HepG2 (cell line): Measurements from ENCODE around the gene PDLIM7. TPM values are rescaled to one million over a fixed set of nuclear protein-coding genes. Genes with fewer than 3 reads are reported as not detected.

Experiments used
- CHD2 ChIP-seq: IDR thresholded peaks from 2 replicates; pipeline ENCODE4 v1.6.1; 2011; ENCODE audit warnings: low read depth, low read length, improper control_type of control experiment
- DMAP1 ChIP-seq: IDR thresholded peaks from 2 replicates; pipeline ENCODE4 v1.6.1; 2016
- IKZF4 ChIP-seq: sonication (generic); formaldehyde crosslinking; IDR thresholded peaks from 2 replicates; pipeline ENCODE4 v1.5.1; 2020; ENCODE audit warnings: borderline replicate concordance, mild to moderate bottlenecking, low read depth, missing genetic modification reagents; ENCODE audit errors: not compliant biosample characterization
- RXRA ChIP-seq: sonication (generic); formaldehyde crosslinking; IDR thresholded peaks from 2 replicates; pipeline ENCODE4 v1.5.1; 2020; ENCODE audit warnings: missing genetic modification reagents
- SALL2 ChIP-seq: sonication (generic); formaldehyde crosslinking; IDR thresholded peaks from 2 replicates; pipeline ENCODE4 v1.8.1; 2023; ENCODE audit warnings: mild to moderate bottlenecking, missing genetic modification reagents, inconsistent platforms
- ZBTB7A ChIP-seq: sonication (generic); formaldehyde crosslinking; IDR thresholded peaks from 2 replicates; pipeline ENCODE4 v1.8.0; 2022; ENCODE audit warnings: mild to moderate bottlenecking, missing genetic modification reagents
- ZNF569 ChIP-seq: sonication (generic); formaldehyde crosslinking; IDR thresholded peaks from 2 replicates; pipeline ENCODE4 v1.5.0; 2020; ENCODE audit warnings: mild to moderate bottlenecking, missing genetic modification reagents, moderate library complexity, borderline replicate concordance
- ZNF788 ChIP-seq: sonication (generic); formaldehyde crosslinking; IDR thresholded peaks from 2 replicates; pipeline ENCODE4 v1.5.0; 2020; ENCODE audit warnings: mild to moderate bottlenecking, missing genetic modification reagents, borderline replicate concordance
- polyA plus RNA-seq, 8 experiments: library from polyadenylated mRNA; depleted of rRNA in 3 of 8; stranded (reverse) in 7 of 8; unstranded in 1 of 8; fragments of >200 nt; fragmentation: Illumina TruSeq in 4 of 8; extraction: Trizol in 4 of 8; gene quantifications; 2 replicates each; pipeline versions ENCODE4 v1.2.1 to v1.2.3, GENCODE V29; 2011 to 2016; ENCODE audit warnings: low read depth in 4 of 8, missing spikeins in 1 of 8, mixed read lengths in 1 of 8; ENCODE audit not compliant: insufficient read depth in 1 of 8
- total RNA-seq, 5 experiments: library from RNA; depleted of rRNA; stranded (reverse); fragments of >200 nt; fragmentation: Illumina TruSeq; extraction: Trizol; gene quantifications; 2 replicates each; pipeline ENCODE4 v1.2.3, GENCODE V29; 2016; ENCODE audit warnings: low read depth in 1 of 5
- TF ChIP-seq, protein P1 (sequence below), 2 experiments: sonication (generic) in 1 of 2; formaldehyde crosslinking in 1 of 2; IDR thresholded peaks; 2 replicates each; pipeline versions ENCODE4 v1.6.1 to v1.9.0; 2014 to 2022; ENCODE audit warnings: antibody characterized with exemption in 1 of 2, borderline replicate concordance in 1 of 2, inconsistent platforms in 1 of 2, low read depth in 1 of 2, missing genetic modification reagents in 1 of 2
- TF ChIP-seq, protein P2 (sequence below): sonication (generic); formaldehyde crosslinking; IDR thresholded peaks from 2 replicates; pipeline ENCODE4 v1.4.0; 2020; ENCODE audit warnings: missing genetic modification reagents; ENCODE audit errors: not compliant biosample characterization
- TF ChIP-seq, protein P3 (sequence below): sonication (generic); formaldehyde crosslinking; IDR thresholded peaks from 2 replicates; pipeline ENCODE4 v1.4.0; 2020; ENCODE audit warnings: missing genetic modification reagents, mild to moderate bottlenecking, borderline replicate concordance
- TF ChIP-seq, protein P4 (sequence below): sonication (generic); formaldehyde crosslinking; IDR thresholded peaks from 2 replicates; pipeline ENCODE4 v1.5.0; 2020; ENCODE audit warnings: missing genetic modification reagents
- TF ChIP-seq, protein P5 (sequence below): sonication (generic); formaldehyde crosslinking; IDR thresholded peaks from 2 replicates; pipeline ENCODE4 v1.5.1; 2020; ENCODE audit warnings: mild to moderate bottlenecking, moderate library complexity, missing genetic modification reagents

PDLIM7 gene
- total and polyA plus RNA-seq, 2 of the 13 experiments (the other 11 are each of a cell fraction or from before 2014, with no cell fraction given): 21.1 to 31.3 TPM

DNA sequence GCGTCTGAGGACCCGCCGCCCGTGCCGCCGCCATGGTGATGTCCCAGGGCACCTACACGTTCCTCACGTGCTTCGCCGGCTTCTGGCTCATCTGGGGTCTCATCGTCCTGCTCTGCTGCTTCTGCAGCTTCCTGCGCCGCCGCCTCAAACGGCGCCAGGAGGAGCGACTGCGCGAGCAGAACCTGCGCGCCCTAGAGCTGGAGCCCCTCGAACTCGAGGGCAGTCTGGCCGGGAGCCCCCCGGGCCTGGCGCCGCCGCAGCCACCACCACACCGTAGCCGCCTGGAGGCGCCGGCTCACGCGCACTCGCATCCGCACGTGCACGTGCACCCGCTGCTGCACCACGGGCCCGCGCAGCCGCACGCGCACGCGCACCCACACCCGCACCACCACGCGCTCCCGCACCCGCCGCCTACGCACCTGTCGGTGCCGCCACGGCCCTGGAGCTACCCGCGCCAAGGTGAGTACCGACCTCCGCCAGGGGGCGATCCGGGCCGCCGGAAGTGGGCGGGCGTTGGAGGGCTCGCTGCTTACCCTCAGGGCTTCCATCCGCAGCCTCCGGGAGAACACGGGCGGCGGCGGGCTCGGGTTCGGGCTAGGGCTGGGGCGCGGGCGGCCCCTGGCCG, 42.3 kb downstream of the PDLIM7 start (continued):
- TF ChIP-seq, protein P1, sequence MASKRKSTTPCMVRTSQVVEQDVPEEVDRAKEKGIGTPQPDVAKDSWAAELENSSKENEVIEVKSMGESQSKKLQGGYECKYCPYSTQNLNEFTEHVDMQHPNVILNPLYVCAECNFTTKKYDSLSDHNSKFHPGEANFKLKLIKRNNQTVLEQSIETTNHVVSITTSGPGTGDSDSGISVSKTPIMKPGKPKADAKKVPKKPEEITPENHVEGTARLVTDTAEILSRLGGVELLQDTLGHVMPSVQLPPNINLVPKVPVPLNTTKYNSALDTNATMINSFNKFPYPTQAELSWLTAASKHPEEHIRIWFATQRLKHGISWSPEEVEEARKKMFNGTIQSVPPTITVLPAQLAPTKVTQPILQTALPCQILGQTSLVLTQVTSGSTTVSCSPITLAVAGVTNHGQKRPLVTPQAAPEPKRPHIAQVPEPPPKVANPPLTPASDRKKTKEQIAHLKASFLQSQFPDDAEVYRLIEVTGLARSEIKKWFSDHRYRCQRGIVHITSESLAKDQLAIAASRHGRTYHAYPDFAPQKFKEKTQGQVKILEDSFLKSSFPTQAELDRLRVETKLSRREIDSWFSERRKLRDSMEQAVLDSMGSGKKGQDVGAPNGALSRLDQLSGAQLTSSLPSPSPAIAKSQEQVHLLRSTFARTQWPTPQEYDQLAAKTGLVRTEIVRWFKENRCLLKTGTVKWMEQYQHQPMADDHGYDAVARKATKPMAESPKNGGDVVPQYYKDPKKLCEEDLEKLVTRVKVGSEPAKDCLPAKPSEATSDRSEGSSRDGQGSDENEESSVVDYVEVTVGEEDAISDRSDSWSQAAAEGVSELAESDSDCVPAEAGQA (IDR thresholded peaks at IDR 0.05; ENCODE audit: low read depth): peak; percentile 52; the same call in 1 of the 2 replicates
- TF ChIP-seq, protein P1 (CRISPR knock-in tag; IDR thresholded peaks at IDR 0.05; ENCODE audit: borderline replicate concordance): no peak
- TF ChIP-seq ZNF569 (no peak), RXRA (CRISPR knock-in tag) (no peak), DMAP1 (CRISPR knock-in tag) (no peak; the same call in 1 of the 2 replicates), ZNF788 (CRISPR knock-in tag) (peak; percentile 35), IKZF4 (no peak), CHD2 (no peak), ZBTB7A (CRISPR knock-in tag) (no peak), SALL2 (CRISPR knock-in tag) (peak; percentile 62; the same call in 1 of the 2 replicates)
- TF ChIP-seq, protein P2, sequence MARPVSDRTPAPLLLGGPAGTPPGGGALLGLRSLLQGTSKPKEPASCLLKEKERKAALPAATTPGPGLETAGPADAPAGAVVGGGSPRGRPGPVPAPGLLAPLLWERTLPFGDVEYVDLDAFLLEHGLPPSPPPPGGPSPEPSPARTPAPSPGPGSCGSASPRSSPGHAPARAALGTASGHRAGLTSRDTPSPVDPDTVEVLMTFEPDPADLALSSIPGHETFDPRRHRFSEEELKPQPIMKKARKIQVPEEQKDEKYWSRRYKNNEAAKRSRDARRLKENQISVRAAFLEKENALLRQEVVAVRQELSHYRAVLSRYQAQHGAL (CRISPR knock-in tag): peak; percentile 16
- TF ChIP-seq, protein P3, sequence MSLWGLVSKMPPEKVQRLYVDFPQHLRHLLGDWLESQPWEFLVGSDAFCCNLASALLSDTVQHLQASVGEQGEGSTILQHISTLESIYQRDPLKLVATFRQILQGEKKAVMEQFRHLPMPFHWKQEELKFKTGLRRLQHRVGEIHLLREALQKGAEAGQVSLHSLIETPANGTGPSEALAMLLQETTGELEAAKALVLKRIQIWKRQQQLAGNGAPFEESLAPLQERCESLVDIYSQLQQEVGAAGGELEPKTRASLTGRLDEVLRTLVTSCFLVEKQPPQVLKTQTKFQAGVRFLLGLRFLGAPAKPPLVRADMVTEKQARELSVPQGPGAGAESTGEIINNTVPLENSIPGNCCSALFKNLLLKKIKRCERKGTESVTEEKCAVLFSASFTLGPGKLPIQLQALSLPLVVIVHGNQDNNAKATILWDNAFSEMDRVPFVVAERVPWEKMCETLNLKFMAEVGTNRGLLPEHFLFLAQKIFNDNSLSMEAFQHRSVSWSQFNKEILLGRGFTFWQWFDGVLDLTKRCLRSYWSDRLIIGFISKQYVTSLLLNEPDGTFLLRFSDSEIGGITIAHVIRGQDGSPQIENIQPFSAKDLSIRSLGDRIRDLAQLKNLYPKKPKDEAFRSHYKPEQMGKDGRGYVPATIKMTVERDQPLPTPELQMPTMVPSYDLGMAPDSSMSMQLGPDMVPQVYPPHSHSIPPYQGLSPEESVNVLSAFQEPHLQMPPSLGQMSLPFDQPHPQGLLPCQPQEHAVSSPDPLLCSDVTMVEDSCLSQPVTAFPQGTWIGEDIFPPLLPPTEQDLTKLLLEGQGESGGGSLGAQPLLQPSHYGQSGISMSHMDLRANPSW (CRISPR knock-in tag): no peak
- TF ChIP-seq, protein P4, sequence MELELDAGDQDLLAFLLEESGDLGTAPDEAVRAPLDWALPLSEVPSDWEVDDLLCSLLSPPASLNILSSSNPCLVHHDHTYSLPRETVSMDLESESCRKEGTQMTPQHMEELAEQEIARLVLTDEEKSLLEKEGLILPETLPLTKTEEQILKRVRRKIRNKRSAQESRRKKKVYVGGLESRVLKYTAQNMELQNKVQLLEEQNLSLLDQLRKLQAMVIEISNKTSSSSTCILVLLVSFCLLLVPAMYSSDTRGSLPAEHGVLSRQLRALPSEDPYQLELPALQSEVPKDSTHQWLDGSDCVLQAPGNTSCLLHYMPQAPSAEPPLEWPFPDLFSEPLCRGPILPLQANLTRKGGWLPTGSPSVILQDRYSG (CRISPR knock-in tag): peak; percentile 73; the same call in 1 of the 2 replicates
- TF ChIP-seq, protein P5, sequence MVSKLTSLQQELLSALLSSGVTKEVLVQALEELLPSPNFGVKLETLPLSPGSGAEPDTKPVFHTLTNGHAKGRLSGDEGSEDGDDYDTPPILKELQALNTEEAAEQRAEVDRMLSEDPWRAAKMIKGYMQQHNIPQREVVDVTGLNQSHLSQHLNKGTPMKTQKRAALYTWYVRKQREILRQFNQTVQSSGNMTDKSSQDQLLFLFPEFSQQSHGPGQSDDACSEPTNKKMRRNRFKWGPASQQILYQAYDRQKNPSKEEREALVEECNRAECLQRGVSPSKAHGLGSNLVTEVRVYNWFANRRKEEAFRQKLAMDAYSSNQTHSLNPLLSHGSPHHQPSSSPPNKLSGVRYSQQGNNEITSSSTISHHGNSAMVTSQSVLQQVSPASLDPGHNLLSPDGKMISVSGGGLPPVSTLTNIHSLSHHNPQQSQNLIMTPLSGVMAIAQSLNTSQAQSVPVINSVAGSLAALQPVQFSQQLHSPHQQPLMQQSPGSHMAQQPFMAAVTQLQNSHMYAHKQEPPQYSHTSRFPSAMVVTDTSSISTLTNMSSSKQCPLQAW: no peak
